CD8-positive, alpha-beta memory T cell (primary cell): ENCODE data around the gene AFG3L2. TPM values are rescaled to one million over a fixed set of nuclear protein-coding genes. Genes with fewer than 3 reads are reported as not detected.

ENCODE experiments used
- CTCF ChIA-PET: fragments of 350-600 bp; sonication (Branson Sonifier 250); formaldehyde crosslinking; loops from one replicate; lab custom pipeline; 2021; ENCODE audit warnings: antibody characterized with exemption; lab: Charles Lee
- POLR2A ChIA-PET: fragments of 350-600 bp; sonication (Branson Sonifier 250); formaldehyde crosslinking; loops from one replicate; lab custom pipeline; 2021; ENCODE audit warnings: antibody characterized with exemption; lab: Charles Lee
- DNase-seq, 5 donors: peaks; one replicate each; pipeline versions ENCODE4 v3.0.0 to v3.0.0-alpha.2; 2020 to 2022; ENCODE audit warnings: mixed read lengths in 1 of 5
- H3K27ac ChIP-seq: one replicate; pipeline ENCODE4 v1.7.0; 2013; ENCODE audit warnings: low read depth, mild to moderate bottlenecking, low read length, moderate library complexity
- H3K27me3 ChIP-seq: 2 replicates; pipeline ENCODE4 v1.7.0; 2013; ENCODE audit warnings: low read length, mild to moderate bottlenecking; ENCODE audit not compliant: insufficient read depth, poor library complexity, severe bottlenecking
- H3K36me3 ChIP-seq: 2 replicates; pipeline ENCODE4 v1.7.0; 2013; ENCODE audit warnings: mild to moderate bottlenecking, low read length, moderate library complexity; ENCODE audit not compliant: insufficient read depth
- H3K4me1 ChIP-seq: 2 replicates; pipeline ENCODE4 v1.7.0; 2013; ENCODE audit warnings: mild to moderate bottlenecking, low read length, moderate library complexity; ENCODE audit not compliant: insufficient read depth
- H3K4me3 ChIP-seq: 2 replicates; pipeline ENCODE4 v1.7.0; 2013; ENCODE audit warnings: mild to moderate bottlenecking, low read length
- H3K9me3 ChIP-seq: 2 replicates; pipeline ENCODE4 v1.7.0; 2013; ENCODE audit warnings: mild to moderate bottlenecking, low read length
- H3K27ac Mint-ChIP-seq, 8 donors: one replicate each; pipeline ENCODE4 v1.8.0; 2020 to 2021; ENCODE audit warnings: mixed read lengths in 8 of 8, mild to moderate bottlenecking in 6 of 8, inconsistent platforms in 3 of 8, moderate library complexity in 3 of 8
- H3K27me3 Mint-ChIP-seq, 2 donors: one replicate each; pipeline ENCODE4 v1.8.0; 2020 to 2021; ENCODE audit warnings: mixed read lengths in 2 of 2, mild to moderate bottlenecking in 1 of 2, moderate library complexity in 1 of 2
- H3K36me3 Mint-ChIP-seq, 3 donors: one replicate each; pipeline ENCODE4 v1.8.0; 2020 to 2021; ENCODE audit warnings: mixed read lengths in 3 of 3, inconsistent platforms in 1 of 3, mild to moderate bottlenecking in 1 of 3
- H3K4me1 Mint-ChIP-seq, 3 donors: one replicate each; pipeline ENCODE4 v1.8.0; 2020 to 2021; ENCODE audit warnings: mixed read lengths in 3 of 3, inconsistent platforms in 1 of 3, mild to moderate bottlenecking in 1 of 3
- H3K4me3 Mint-ChIP-seq, 7 donors: one replicate each; pipeline ENCODE4 v1.8.0; 2020 to 2021; ENCODE audit warnings: mixed read lengths in 7 of 7, mild to moderate bottlenecking in 6 of 7, moderate library complexity in 4 of 7, inconsistent platforms in 2 of 7
- H3K9me3 Mint-ChIP-seq, 5 donors: one replicate each; pipeline ENCODE4 v1.8.0; 2020 to 2022; ENCODE audit warnings: mixed read lengths in 5 of 5, mild to moderate bottlenecking in 3 of 5, moderate library complexity in 2 of 5, inconsistent platforms in 1 of 5
- polyA plus RNA-seq: library from polyadenylated mRNA; unstranded; fragments of 300-500 nt; fragmentation: Illumina TruSeq; gene quantifications from one replicate; pipeline ENCODE4 v1.2.3, GENCODE V29; 2021
- total RNA-seq, 2 experiments: library from RNA; stranded (reverse); gene quantifications; one replicate each; pipeline ENCODE4 v1.2.3, GENCODE V29; 2021

AFG3L2 gene
- total and polyA plus RNA-seq, 3 experiments from 2014 or later, result 38.4 to 75.8 (median 75.6) TPM

- no peaks in the 10 kb centered on the region for H3K4me1 ChIP-seq
- no peak for DNase-seq
- H3K27me3 ChIP-seq, result no peaks in the 10 kb centered on the region
- Mint-ChIP-seq H3K9me3 (no peaks in the 10 kb centered on the region), H3K27ac (peak overlapping the region in 1 of 8 donors; percentile 0), H3K36me3 (peaks cover 6 to 91% (median 38%) of the 10 kb centered on the region in 3 donors), H3K27me3 (no peaks in the 10 kb centered on the region), H3K4me1 (no peaks in the 10 kb centered on the region), H3K4me3 (no peak overlapping the region)
- H3K36me3 ChIP-seq, result peaks cover 35% of the 10 kb centered on the region
- ChIA-PET POLR2A (interaction anchor here (0.7 kb wide), 1 partner anchor 11 kb away, joined by 8 read pairs; no protein-coding TSS in a partner anchor), CTCF (no interaction called here)
- no peak overlapping the region for H3K4me3 ChIP-seq
- H3K27ac ChIP-seq, result no peak overlapping the region
- H3K9me3 ChIP-seq, result no peaks in the 10 kb centered on the region
These were observed 30.8 kb downstream of the AFG3L2 start for GRCh38 chr18:12346240-12346565.

DNA sequence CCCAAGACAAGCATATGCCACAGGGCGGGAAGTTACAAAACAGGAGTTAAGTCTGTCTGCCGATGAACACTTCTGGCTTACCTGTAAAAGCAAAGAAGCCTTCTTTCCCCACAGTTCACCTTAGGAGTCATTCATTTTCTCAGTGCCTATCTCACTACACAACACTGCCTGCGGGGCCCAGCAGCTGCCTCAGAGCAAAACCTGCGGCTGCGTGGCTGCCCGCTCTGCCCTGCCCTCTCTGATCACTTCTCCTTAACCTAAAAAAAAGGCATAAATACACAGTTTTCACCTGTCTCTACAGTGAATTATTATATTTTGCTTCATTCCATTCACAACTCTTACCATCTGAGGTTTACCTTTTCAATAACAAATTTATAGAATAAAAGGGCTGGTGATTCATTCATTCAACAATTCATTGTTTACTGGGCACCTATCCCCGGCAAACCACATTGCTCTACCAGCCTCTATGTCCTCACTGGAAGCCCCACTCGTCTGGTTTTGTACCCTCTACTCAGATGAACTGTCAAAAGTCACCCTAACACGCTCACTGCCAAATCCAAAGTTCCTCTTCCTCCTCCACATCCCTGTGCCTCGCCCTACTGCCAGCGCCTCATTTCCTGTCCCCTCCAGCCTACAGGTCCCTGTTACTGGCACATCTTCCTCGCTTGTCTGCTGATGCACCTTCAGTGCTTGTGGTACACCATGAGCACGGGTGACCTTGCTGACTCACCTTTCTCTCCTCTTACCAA, 31.4 kb downstream of the AFG3L2 start:
- POLR2A ChIA-PET, result no interaction called here
- no peaks in the 10 kb centered on the region for H3K9me3 ChIP-seq
- Mint-ChIP-seq H3K9me3 (no peaks in the 10 kb centered on the region), H3K4me3 (no peak overlapping the region), H3K36me3 (peaks cover 6 to 89% (median 35%) of the 10 kb centered on the region in 3 donors), H3K27ac (peak overlapping the region in 1 of 8 donors; percentile 70), H3K27me3 (no peaks in the 10 kb centered on the region), H3K4me1 (no peaks in the 10 kb centered on the region)
- no peak overlapping the region for H3K4me3 ChIP-seq
- CTCF ChIA-PET, result no interaction called here
- H3K36me3 ChIP-seq, result peaks cover 35% of the 10 kb centered on the region
- no peak overlapping the region for H3K27ac ChIP-seq
- no peak for DNase-seq
- no peaks in the 10 kb centered on the region for H3K4me1 ChIP-seq
- H3K27me3 ChIP-seq, result no peaks in the 10 kb centered on the region

GRCh38 chr18:12342661-12343060, 34.4 kb downstream of the AFG3L2 start:
- no peak for DNase-seq
- Mint-ChIP-seq H3K4me1 (no peaks in the 10 kb centered on the region), H3K27me3 (no peaks in the 10 kb centered on the region), H3K36me3 (peaks cover 6 to 81% (median 30%) of the 10 kb centered on the region in 3 donors), H3K27ac (no peak overlapping the region), H3K4me3 (no peak overlapping the region), H3K9me3 (no peaks in the 10 kb centered on the region)
- H3K4me1 ChIP-seq, result no peaks in the 10 kb centered on the region
- CTCF ChIA-PET, result no interaction called here
- H3K27ac ChIP-seq, result no peak overlapping the region
- H3K9me3 ChIP-seq, result no peaks in the 10 kb centered on the region
- POLR2A ChIA-PET, result no interaction called here
- peaks cover 20% of the 10 kb centered on the region for H3K36me3 ChIP-seq
- H3K27me3 ChIP-seq, result no peaks in the 10 kb centered on the region
- no peak overlapping the region for H3K4me3 ChIP-seq

DNA sequence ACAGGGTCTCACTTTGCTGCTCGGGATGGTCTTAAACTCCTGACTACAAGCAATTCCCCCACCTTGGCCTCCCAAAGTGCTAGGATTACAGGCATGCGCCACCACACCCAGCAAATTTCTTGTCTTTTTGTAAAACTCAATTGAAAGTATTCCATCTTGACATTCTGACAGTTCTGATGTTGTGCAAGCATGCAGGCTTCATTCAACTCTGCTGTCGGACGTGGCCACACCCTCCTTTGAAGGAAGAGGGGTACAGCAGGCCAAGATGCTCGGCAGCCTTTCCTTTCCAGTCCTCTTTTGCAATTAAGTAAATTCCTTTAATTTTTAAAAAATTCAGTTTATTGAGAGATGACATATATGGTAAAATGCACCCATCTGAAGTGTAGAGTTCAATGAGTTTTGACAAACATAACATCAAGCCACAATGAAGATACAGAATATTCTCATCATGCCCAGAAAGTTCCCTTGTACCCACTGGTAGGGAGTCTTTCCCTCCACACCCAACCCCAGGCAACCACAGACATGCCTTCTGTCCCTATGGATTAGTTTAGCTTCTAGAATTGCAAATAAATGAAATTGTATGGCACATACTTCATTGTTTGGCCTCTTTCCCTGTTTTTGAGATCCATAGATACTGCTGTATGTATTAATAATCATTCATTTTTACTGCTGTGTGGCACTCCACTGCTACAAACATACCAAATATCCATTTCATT, 35.9 kb downstream of the AFG3L2 start:
- Histone ChIP-seq H3K9me3 (no peaks in the 10 kb centered on the region), H3K4me3 (no peak overlapping the region), H3K36me3 (peaks cover 21% of the 10 kb centered on the region), H3K4me1 (no peaks in the 10 kb centered on the region), H3K27ac (no peak overlapping the region), H3K27me3 (no peaks in the 10 kb centered on the region)
- ChIA-PET CTCF (no interaction called here), POLR2A (no interaction called here)
- Mint-ChIP-seq H3K9me3 (no peaks in the 10 kb centered on the region), H3K27ac (peak overlapping the region in 1 of 8 donors; percentile 54), H3K27me3 (peaks cover 0 to 1% of the 10 kb centered on the region in 2 donors), H3K36me3 (peaks cover 6 to 82% (median 31%) of the 10 kb centered on the region in 3 donors), H3K4me3 (no peak overlapping the region), H3K4me1 (no peaks in the 10 kb centered on the region)
- no peak for DNase-seq

- Histone ChIP-seq H3K27ac (no peak overlapping the region), H3K9me3 (no peaks in the 10 kb centered on the region), H3K4me1 (no peaks in the 10 kb centered on the region), H3K27me3 (no peaks in the 10 kb centered on the region), H3K36me3 (peaks cover 19% of the 10 kb centered on the region), H3K4me3 (no peak overlapping the region)
- H3K4me1 Mint-ChIP-seq, result no peaks in the 10 kb centered on the region
- peaks cover 9 to 83% (median 30%) of the 10 kb centered on the region in 3 donors for H3K36me3 Mint-ChIP-seq
- H3K4me3 Mint-ChIP-seq, result no peak overlapping the region
- peaks cover 0 to 1% of the 10 kb centered on the region in 2 donors for H3K27me3 Mint-ChIP-seq
- no peak for DNase-seq
- ChIA-PET CTCF (interaction anchor here (1.6 kb wide), 1 partner anchor 10 kb away, joined by 4 read pairs; no protein-coding TSS in a partner anchor), POLR2A (no interaction called here)
- H3K27ac Mint-ChIP-seq, result no peak overlapping the region
- no peaks in the 10 kb centered on the region for H3K9me3 Mint-ChIP-seq
These were observed 38.6 kb downstream of the AFG3L2 start for GRCh38 chr18:12338382-12338781.

- no peaks in the 10 kb centered on the region for H3K4me1 ChIP-seq
- Mint-ChIP-seq H3K4me3 (no peak overlapping the region), H3K9me3 (no peaks in the 10 kb centered on the region), H3K27ac (peak overlapping the region in 1 of 8 donors; percentile 10), H3K27me3 (peaks cover 0 to 1% of the 10 kb centered on the region in 2 donors), H3K4me1 (no peaks in the 10 kb centered on the region), H3K36me3 (peaks cover 6 to 69% (median 23%) of the 10 kb centered on the region in 3 donors)
- DNase-seq, result no peak
- peaks cover 16% of the 10 kb centered on the region for H3K36me3 ChIP-seq
- no peaks in the 10 kb centered on the region for H3K9me3 ChIP-seq
- H3K4me3 ChIP-seq, result no peak overlapping the region
- POLR2A ChIA-PET, result no interaction called here
- no peak overlapping the region for H3K27ac ChIP-seq
- CTCF ChIA-PET, result interaction anchor here (1.6 kb wide), 1 partner anchor 9 kb away, joined by 4 read pairs; no protein-coding TSS in a partner anchor
- H3K27me3 ChIP-seq, result no peaks in the 10 kb centered on the region
These were observed 40.1 kb downstream of the AFG3L2 start for GRCh38 chr18:12336887-12337286.

DNA sequence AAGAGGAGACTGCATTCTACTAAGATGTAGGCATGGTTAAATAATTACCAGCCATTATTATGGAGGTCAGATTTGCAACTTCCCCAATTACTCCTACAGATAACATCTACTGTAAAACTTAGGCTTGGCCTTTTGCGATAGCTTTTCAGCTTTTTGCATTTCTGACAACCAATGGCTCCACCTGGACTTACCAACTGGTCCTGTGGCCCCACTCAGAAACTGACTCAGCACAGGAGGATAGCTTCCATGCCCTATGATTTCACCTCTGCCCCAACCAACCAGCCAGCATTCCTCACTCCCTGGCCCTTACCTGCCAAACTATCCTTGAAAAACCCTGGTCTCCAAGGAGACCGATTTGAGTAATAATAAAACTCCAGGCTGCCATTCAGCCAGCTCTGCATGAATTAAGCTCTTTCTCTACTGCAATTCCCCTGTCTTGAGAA, 40.8 kb downstream of the AFG3L2 start:
- peaks cover 3 to 66% (median 23%) of the 10 kb centered on the region in 3 donors for H3K36me3 Mint-ChIP-seq
- peaks cover 0 to 1% of the 10 kb centered on the region in 2 donors for H3K27me3 Mint-ChIP-seq
- Histone ChIP-seq H3K9me3 (no peaks in the 10 kb centered on the region), H3K4me1 (no peaks in the 10 kb centered on the region), H3K27me3 (no peaks in the 10 kb centered on the region), H3K36me3 (peaks cover 16% of the 10 kb centered on the region), H3K27ac (no peak overlapping the region), H3K4me3 (no peak overlapping the region)
- no peaks in the 10 kb centered on the region for H3K9me3 Mint-ChIP-seq
- peak overlapping the region in 3 of 8 donors; percentile 18 to 41 (median 23) for H3K27ac Mint-ChIP-seq
- H3K4me3 Mint-ChIP-seq, result no peak overlapping the region
- H3K4me1 Mint-ChIP-seq, result no peaks in the 10 kb centered on the region
- POLR2A ChIA-PET, result no interaction called here
- DNase-seq, result no peak
- CTCF ChIA-PET, result no interaction called here

DNA sequence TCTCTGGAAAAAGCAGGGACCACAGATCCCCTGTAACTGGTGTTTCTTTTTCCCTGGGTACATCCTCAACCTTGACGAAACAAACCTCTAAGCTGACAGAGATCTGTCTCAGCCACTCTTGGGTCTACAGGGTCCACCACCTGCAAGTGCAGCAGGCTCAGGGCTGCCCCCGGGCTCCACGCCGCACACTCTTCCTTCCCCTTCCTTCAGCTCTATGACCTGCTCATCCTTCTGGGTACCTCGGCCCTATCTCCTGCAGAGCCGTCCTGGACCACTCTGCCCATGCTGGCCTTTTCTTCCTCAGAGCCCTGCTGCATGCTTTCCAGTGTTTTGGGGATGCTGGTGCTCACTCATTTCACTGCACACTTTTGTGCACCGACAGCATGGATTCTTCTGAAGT, 41.5 kb downstream of the AFG3L2 start:
- Histone ChIP-seq H3K9me3 (no peaks in the 10 kb centered on the region), H3K4me1 (no peaks in the 10 kb centered on the region), H3K36me3 (peaks cover 16% of the 10 kb centered on the region), H3K4me3 (no peak overlapping the region), H3K27ac (no peak overlapping the region), H3K27me3 (no peaks in the 10 kb centered on the region)
- Mint-ChIP-seq H3K36me3 (peaks cover 3 to 68% (median 23%) of the 10 kb centered on the region in 3 donors), H3K27ac (peak overlapping the region in 2 of 8 donors; percentile 76 to 91), H3K4me1 (no peaks in the 10 kb centered on the region), H3K9me3 (no peaks in the 10 kb centered on the region), H3K27me3 (peaks cover 0 to 1% of the 10 kb centered on the region in 2 donors), H3K4me3 (no peak overlapping the region)
- ChIA-PET CTCF (interaction anchor here (1.1 kb wide), 1 partner anchor 20 kb away, joined by 3 read pairs; no protein-coding TSS in a partner anchor), POLR2A (interaction anchor here (0.6 kb wide), 1 partner anchor 11 kb away, joined by 8 read pairs; no protein-coding TSS in a partner anchor)
- no peak for DNase-seq
